Hematopoietic multipotent progenitor cell treated with erythropoietin and hydrocortisone succinate and interleukin-3 and kit ligand, for 6 days (in vitro differentiated cells): Measurements from ENCODE around the gene PRSS12.
"Not testable (repeated sequence)": the region's sequence is repeated elsewhere in the genome, so short reads cannot be mapped to it uniquely, and the experiment has no call there.

Experiments used
- DNase-seq: peaks from one replicate; pipeline ENCODE4 v3.0.0-alpha.2; 2015

PRSS12 gene

DNA sequence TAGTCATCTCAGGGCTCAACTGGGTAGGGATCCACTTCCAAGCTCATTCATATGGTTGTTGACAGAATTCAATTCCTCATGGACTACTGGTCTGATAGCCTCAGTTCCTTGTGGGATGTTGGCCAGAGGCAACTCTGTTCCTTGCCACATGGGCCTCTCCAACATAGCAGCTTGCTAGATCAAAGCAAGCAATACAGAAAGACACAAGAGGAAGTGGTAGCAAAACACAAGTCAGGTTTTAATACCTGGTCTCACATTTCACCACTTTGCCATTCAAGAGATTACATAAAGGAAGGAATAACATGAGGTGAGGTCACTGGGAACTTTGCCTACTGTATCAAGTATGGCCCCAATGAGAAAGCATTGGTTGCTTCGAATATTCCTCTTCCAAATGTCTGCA is 79.2 kb downstream of the PRSS12 start:
- DNase-seq: no peak

DNA sequence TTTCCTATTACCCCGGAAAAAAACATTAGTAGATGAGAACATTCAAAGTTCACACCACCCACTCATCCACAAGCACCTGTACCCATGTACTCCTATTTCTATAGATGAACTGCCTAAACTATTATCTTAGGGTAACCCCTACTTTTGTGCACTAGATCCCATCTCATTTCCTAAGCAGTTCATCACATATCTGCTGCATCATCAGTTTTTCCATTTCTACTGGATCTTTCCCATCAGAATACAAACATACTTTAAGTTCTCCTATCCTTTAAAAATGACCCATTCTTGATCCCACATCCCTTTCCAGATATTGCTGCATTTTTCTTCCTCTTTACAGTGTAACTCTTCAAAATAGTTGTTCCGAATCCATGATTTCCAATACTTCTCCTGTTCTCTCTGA is 81.0 kb downstream of the PRSS12 start:
- no peak for DNase-seq

GRCh38 chr4:118270492-118270891 is 82.3 kb downstream of the PRSS12 start:
- peak; percentile 86 for DNase-seq

- no peak for DNase-seq
Measured at GRCh38 chr4:118268780-118269179, 84.0 kb downstream of the PRSS12 start.

DNA sequence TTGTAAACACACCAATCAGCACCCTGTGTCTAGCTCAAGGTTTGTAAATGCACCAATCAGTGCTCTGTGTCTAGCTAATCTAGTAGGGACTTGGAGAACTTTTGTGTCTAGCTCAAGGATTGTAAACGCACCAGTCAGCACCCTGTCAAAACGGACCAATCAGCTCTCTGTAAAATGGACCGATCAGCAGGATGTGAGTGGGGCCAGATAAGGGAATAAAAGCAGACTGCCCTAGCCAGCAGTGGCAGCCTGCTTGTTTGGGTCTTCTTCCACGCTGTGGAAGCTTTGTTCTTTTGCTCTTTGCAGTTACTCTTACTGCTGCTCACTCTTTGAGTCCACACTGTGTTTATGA is 86.7 kb downstream of the PRSS12 start:
- DNase-seq: not testable (repeated sequence)

DNA sequence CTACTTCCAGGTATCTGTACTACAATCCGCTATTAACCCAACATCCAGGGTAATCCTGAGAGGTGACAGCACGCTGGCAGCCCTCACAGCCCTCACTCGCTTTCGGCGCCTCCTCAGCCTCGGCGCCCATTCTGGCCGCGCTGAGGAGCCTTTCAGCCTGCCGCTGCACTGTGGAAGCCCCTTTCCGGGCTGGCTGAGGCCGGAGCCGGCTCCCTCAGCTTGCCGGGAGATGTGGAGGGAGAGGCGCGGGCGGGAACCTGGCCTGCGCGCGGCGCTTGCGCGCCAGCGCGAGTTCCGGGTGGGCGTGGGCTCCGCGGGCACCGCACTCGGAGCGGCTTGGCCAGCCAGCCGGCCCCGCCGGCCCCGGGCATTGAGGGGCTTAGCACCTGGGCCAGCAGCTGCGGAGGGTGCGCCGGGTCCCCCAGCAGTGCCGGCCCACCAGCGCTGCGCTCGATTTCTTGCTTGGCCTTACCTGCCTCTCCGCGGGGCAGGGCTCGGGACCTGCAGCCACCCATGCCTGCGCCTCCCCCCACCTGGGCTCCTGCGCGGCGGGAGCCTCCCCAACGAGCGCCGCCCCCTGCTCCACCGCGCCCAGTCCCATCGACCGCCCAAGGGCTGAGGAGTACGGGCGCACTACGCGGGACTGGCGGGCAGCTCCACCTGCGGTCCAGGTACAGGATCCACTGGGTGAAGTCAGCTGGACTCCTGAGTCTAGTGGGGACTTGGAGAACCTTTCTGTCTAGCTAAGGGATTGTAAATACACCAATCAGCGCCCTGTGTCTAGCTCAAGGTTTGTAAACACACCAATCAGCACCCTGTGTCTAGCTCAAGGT is 87.3 kb downstream of the PRSS12 start:
- DNase-seq: peak; percentile 52

GRCh38 chr4:118264096-118264495 is 88.7 kb downstream of the PRSS12 start:
- DNase-seq: no peak

GRCh38 chr4:118260309-118260708 is 92.5 kb downstream of the PRSS12 start:
- no peak for DNase-seq

DNA sequence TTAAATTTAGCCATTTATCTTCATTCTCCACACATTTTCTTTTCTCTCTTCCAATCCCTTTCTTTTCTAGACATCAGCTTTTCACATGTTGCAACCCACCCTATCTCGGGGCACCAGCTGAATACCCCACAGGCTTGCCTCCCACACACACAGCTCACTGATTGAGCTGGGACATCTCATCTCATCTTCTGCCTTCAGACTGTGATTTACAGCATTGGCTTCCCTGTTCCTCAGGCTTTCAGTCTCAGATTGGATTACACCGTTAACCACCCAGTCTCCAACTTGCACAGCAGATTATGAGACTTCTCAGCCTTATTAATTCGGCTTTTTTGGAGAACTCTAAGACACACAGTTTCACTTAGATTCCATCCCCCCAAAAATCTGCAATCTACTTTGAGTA is 93.7 kb downstream of the PRSS12 start:
- DNase-seq: no peak

- DNase-seq: no peak
Measured at GRCh38 chr4:118254368-118254767, 98.4 kb downstream of the PRSS12 start.

- no peak for DNase-seq
Measured at GRCh38 chr4:118249890-118250289, 102.9 kb downstream of the PRSS12 start.

- no peak for DNase-seq
Measured at GRCh38 chr4:118237531-118237930, 115.3 kb downstream of the PRSS12 start.

GRCh38 chr4:118235566-118236120 is 117.2 kb downstream of the PRSS12 start:
- DNase-seq: no peak
